ENCODE results near the gene SGIP1. TPM values are rescaled to one million over a fixed set of nuclear protein-coding genes. Genes with fewer than 3 reads are reported as not detected.
A peak's percentile ranks its signal among the peaks of the same experiment; 100 is the strongest.

SGIP1 gene
- total RNA-seq, 1 experiment from 2014 or later = 0.37 TPM

- in situ Hi-C loops (cut with HindIII; ENCODE audit: low pct_unique_long_range_greater_than_20kb, low sequenced_read_pairs) = no loop called here
- no peak for DNase-seq (ENCODE audit: low read depth, low spot score)
Measured at GRCh38 chr1:66542314-66542713, 8.4 kb downstream of the SGIP1 start.

DNA sequence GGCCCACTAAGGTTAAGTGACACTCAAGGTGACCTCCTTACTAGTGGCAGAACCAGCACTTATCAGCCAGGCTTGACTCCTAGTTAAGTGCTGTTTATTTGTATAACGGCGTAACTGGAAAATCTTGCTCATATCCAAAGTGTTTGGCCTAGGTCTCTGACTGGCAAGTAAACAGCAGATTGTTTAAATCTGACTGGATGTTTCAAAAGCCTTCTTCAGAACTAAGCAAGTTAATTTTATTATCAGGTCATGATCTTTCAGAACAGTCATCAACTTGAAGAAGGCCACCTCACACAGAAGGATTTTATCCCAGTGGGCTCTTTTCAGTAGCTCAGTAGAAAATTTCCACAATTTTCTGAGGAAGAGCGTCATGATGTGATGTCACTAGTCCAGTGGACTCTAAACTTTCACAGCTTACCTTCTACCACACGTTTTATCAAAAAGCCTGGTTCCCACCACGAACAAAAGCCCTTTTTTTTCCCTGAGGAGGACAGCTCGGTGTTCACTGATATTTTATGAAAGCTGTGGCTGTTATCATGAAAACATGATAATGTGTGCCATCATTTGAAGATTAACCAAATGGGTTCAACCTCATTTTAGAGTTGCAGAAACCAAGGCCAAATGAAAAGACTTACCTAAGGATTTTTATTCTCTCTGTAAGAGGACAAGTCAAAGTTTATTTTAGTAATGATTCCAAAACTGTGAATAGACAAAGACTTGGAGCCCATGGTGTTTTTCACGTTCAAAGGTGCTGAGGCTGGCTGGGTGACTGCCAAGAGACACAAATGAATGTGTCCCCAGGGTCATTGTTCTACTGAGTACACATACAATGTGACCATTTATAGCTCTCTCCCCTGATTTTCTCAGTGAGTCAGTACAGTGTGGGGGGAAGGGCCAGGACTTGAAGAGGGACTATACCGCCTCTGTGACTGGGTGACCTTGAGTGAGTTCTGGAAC lies 9.1 kb downstream of the SGIP1 start:
- in situ Hi-C loops (cut with HindIII; ENCODE audit: low pct_unique_long_range_greater_than_20kb, low sequenced_read_pairs) = no loop called here
- DNase-seq (ENCODE audit: low read depth, low spot score) = peak; percentile 87

GRCh38 chr1:66546047-66546810 lies 12.3 kb downstream of the SGIP1 start:
- in situ Hi-C loops (cut with HindIII; ENCODE audit: low pct_unique_long_range_greater_than_20kb, low sequenced_read_pairs) = no loop called here
- DNase-seq (ENCODE audit: low read depth, low spot score) = no peak

- in situ Hi-C loops (cut with HindIII; ENCODE audit: low pct_unique_long_range_greater_than_20kb, low sequenced_read_pairs) = no loop called here
- DNase-seq (ENCODE audit: low read depth, low spot score) = no peak
Measured at GRCh38 chr1:66549017-66549416, 15.1 kb downstream of the SGIP1 start.

GRCh38 chr1:66550243-66550642 lies 16.3 kb downstream of the SGIP1 start:
- in situ Hi-C loops (cut with HindIII; ENCODE audit: low pct_unique_long_range_greater_than_20kb, low sequenced_read_pairs) = no loop called here

DNA sequence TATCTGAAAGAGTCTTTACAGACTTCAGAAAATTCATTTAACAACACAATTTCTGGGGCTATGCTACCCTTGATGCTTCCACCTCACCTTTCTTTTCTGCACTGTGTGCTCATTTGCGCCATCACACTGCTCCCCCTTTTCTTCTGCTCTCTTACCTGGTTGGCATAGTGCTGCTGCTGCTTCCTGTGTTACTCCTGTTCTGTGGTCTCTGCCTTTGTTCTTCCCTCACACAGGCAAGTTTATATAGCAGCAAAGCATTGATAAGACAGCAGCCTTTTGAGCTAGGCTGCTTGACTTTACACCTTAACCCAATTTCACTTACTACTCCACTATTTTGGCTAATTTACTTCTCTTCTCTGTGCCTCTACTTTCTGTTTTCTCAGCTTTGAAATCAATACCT lies 18.3 kb downstream of the SGIP1 start:
- in situ Hi-C loops (cut with HindIII; ENCODE audit: low pct_unique_long_range_greater_than_20kb, low sequenced_read_pairs) = no loop called here
- DNase-seq (ENCODE audit: low read depth, low spot score) = no peak

More at GRCh38 chr1:66550243-66550642, 16.3 kb downstream of the SGIP1 start:
- no peak for DNase-seq (ENCODE audit: low read depth, low spot score)

DNA sequence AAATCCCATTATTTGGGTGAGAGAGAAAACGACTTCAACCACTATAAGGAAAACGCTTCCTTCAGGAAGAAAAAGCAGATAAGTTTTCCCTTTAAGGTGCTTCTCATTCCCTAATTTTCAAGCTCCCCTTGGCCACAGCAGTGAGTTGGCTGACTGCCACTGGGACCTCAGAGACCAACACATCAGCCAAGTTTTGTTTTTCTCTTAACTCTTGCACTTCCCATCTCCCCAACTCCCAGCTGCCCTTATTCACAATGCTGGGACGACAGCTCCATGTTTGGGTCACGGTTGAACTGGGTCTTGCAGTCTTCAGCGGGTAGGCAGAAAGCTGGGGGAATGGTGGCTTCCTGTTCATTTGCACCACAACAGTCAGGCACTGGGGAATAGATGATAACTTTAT lies 18.9 kb downstream of the SGIP1 start:
- in situ Hi-C loops (cut with HindIII; ENCODE audit: low pct_unique_long_range_greater_than_20kb, low sequenced_read_pairs) = no loop called here

DNA sequence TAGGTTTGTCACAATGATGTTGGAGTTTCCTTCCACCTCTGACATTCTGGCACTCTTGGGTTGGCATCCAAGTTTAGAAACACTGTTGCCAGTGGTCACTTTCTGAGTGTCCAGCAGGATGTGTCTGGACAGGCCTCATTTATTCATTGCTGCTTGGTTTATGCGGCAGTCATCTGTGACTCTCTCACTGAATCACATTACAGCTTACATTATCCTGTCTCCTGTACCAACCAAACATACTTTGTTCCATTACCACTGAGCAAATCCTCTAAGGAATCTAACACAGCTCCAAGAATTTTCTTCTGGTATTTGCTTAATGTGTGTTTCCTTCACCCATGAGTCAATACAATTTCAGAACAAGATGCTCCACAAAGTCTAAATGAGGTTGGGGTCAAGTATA lies 19.9 kb downstream of the SGIP1 start:
- in situ Hi-C loops (cut with HindIII; ENCODE audit: low pct_unique_long_range_greater_than_20kb, low sequenced_read_pairs) = no loop called here
- DNase-seq (ENCODE audit: low read depth, low spot score) = no peak

More for the DNA sequence above, 18.9 kb downstream of the SGIP1 start:
- DNase-seq (ENCODE audit: low read depth, low spot score) = no peak

GRCh38 chr1:66556161-66556611 lies 22.2 kb downstream of the SGIP1 start:
- in situ Hi-C loops (cut with HindIII; ENCODE audit: low pct_unique_long_range_greater_than_20kb, low sequenced_read_pairs) = no loop called here
- DNase-seq (ENCODE audit: low read depth, low spot score) = no peak

DNA sequence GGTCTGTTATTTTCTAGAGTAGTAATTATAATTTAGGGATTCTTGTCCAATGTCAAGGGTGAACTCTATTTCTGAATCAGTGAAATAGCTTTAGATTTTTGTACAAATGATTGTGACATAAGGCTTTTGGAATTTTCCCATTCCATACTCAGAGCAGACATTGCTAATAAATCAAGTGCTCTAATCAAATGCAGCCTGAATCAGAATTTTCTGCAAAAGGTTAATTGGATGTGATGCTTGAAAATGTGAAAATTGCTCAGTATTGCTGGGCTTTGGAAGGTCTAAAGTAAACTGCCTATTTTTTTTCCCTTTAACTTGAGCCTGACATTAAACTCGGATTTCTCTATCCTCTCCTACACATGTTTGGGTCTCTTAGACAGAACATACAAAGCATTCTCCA lies 23.2 kb downstream of the SGIP1 start:
- no peak for DNase-seq (ENCODE audit: low read depth, low spot score)

DNA sequence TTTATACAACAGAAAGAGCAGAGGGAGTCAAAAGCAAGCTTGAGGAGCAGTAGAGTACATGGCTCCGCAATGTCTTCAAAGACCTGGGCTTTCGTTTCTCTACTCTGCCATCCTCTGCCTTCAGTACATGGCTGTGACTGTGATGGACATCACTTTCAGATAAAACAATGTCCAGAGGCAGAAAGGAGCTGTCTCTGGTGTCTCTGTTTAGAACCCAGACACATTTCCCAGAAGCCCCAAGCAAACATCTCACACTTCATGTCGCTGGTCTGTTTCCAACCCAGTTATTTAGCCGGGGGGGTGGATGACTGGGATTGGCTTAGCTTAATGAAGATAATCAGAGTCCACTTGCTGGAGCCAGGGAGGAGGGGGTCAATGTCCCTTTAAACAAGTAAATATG lies 25.6 kb downstream of the SGIP1 start:
- DNase-seq (ENCODE audit: low read depth, low spot score) = no peak
- in situ Hi-C loops (cut with HindIII; ENCODE audit: low pct_unique_long_range_greater_than_20kb, low sequenced_read_pairs) = no loop called here

More for the DNA sequence above, 23.2 kb downstream of the SGIP1 start:
- in situ Hi-C loops (cut with HindIII; ENCODE audit: low pct_unique_long_range_greater_than_20kb, low sequenced_read_pairs) = no loop called here

GRCh38 chr1:66562561-66562960 lies 28.6 kb downstream of the SGIP1 start:
- no peak for DNase-seq (ENCODE audit: low read depth, low spot score)
- in situ Hi-C loops (cut with HindIII; ENCODE audit: low pct_unique_long_range_greater_than_20kb, low sequenced_read_pairs) = no loop called here

- in situ Hi-C loops (cut with HindIII; ENCODE audit: low pct_unique_long_range_greater_than_20kb, low sequenced_read_pairs) = no loop called here
- DNase-seq (ENCODE audit: low read depth, low spot score) = peak; percentile 65
Measured at GRCh38 chr1:66563094-66563800, 29.3 kb downstream of the SGIP1 start.

- in situ Hi-C loops (cut with HindIII; ENCODE audit: low pct_unique_long_range_greater_than_20kb, low sequenced_read_pairs) = no loop called here
- peak; percentile 94 for DNase-seq (ENCODE audit: low read depth, low spot score)
Measured at GRCh38 chr1:66563941-66564630, 30.1 kb downstream of the SGIP1 start.

DNA sequence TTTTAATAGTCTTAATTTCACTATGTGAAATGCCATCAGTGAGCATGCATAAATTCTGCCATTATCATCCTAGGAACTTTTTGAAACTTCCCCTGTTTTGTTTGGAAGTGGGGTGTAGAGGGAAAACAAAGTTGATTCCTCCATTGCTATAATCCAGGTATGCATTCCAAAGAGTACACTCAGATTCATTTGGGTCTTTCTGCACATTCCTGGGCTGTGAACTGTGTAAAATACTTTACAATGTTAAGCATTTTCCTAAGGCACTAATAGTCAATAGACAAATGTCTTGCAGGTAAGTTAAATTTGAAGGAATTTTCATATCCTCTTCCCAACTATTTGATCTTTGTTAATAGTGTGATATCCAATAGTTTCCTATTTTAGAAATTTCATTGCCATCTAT lies 36.2 kb downstream of the SGIP1 start:
- in situ Hi-C loops (cut with HindIII; ENCODE audit: low pct_unique_long_range_greater_than_20kb, low sequenced_read_pairs) = no loop called here
- DNase-seq (ENCODE audit: low read depth, low spot score) = no peak

DNA sequence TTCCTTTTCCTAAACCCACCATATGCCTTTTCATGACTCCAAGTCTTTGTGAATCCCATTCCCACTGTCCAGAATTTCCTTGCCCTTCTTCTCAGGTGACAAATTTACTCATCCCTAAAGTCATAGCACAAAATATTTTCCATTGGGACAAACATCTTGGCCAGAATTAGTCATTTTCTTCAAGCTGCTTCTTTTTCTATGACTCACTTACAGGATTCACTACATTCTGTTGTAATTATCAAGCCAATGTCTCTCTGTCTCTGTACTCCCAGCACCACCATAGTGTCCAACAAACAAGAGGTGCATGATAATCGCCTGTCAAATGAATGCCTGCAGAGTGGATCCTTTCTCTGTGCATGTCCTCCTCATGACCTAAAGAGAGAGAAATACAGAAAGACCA lies 37.8 kb downstream of the SGIP1 start:
- in situ Hi-C loops (cut with HindIII; ENCODE audit: low pct_unique_long_range_greater_than_20kb, low sequenced_read_pairs) = no loop called here

DNA sequence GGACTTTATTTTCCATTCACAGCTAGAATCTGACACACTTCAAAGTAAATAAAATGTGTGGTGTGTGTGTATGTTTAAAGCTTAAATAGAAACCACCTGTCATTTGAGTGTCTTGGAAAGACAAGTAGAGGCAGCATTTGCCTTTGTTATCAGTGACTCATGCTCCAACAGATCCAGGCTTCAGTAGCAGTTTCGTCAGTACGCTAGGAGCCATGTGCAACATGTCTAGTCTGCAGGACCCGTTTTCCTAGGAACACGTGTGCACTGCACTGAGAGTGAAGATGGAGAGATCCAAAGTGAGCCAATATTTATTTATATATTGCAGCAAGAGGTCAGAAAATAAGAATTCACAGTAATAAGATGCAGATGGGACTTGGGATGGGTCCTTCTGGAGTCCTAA lies 41.8 kb downstream of the SGIP1 start:
- in situ Hi-C loops (cut with HindIII; ENCODE audit: low pct_unique_long_range_greater_than_20kb, low sequenced_read_pairs) = no loop called here
- no peak for DNase-seq (ENCODE audit: low read depth, low spot score)

More for the DNA sequence above, 37.8 kb downstream of the SGIP1 start:
- DNase-seq (ENCODE audit: low read depth, low spot score) = no peak
